ENCODE data around the gene SORCS2. TPM values are rescaled to one million over a fixed set of nuclear protein-coding genes. Genes with fewer than 3 reads are reported as not detected.

Gene SORCS2
- total RNA-seq, 5 donors from 2014 or later (not counting 1 experiment from before 2014, with no cell fraction given), result 0.22 TPM; not detected in 4

- DNase-seq (no peak), ATAC-seq (replicated peaks in 1 of 4) (no peak)
- Histone ChIP-seq H3K4me1 (ENCODE audit: control insufficient read depth in 1 of 2, extremely low read depth in 1 of 2, insufficient read depth in 2 of 2, low read length in 2 of 2) (no peaks in the 10 kb centered on the region), H3K4me3 (ENCODE audit: control insufficient read depth in 1 of 2, extremely low read depth in 1 of 2, low read length in 1 of 2) (no peak overlapping the region), H3K9me3 (no peaks in the 10 kb centered on the region), H3K27me3 (replicated peaks in 1 of 2; ENCODE audit: control insufficient read depth in 2 of 2, extremely low read depth in 1 of 2, insufficient read depth in 2 of 2, low read length in 1 of 2) (peaks cover 0 to 39% of the 10 kb centered on the region in 2 experiments), H3K27ac (ENCODE audit: low read length) (no peak overlapping the region), H3K36me3 (ENCODE audit: control insufficient read depth in 2 of 2, extremely low read depth in 1 of 2, insufficient read depth in 1 of 2, low read length in 1 of 2) (no peaks in the 10 kb centered on the region)
- Mint-ChIP-seq H3K27ac (no peak overlapping the region), H3K9me3 (peaks cover 6 to 8% (median 7%) of the 10 kb centered on the region in 3 donors), H3K4me3 (no peak overlapping the region), H3K27me3 (peaks cover 0 to 4% of the 10 kb centered on the region in 2 donors), H3K4me1 (no peaks in the 10 kb centered on the region), H3K36me3 (no peaks in the 10 kb centered on the region)
- POLR2A ChIA-PET, result no interaction called here
- WGBS (ENCODE audit: insufficient coverage), result 89% methylated on average over 4 of the region's 7 CpGs
- CTCF ChIA-PET, result no interaction called here
Measured at GRCh38 chr4:7674706-7675105, 482.4 kb downstream of the SORCS2 start.

GRCh38 chr4:7675136-7675535 is 482.8 kb downstream of the SORCS2 start:
- no peaks in the 10 kb centered on the region for H3K4me1 ChIP-seq (ENCODE audit: control insufficient read depth in 1 of 2, extremely low read depth in 1 of 2, insufficient read depth in 2 of 2, low read length in 2 of 2)
- ChIA-PET CTCF (no interaction called here), POLR2A (no interaction called here)
- H3K4me1 Mint-ChIP-seq, result no peaks in the 10 kb centered on the region
- no peak overlapping the region for H3K4me3 ChIP-seq (ENCODE audit: control insufficient read depth in 1 of 2, extremely low read depth in 1 of 2, low read length in 1 of 2)
- peaks cover 0 to 41% of the 10 kb centered on the region in 2 experiments for H3K27me3 ChIP-seq (replicated peaks in 1 of 2; ENCODE audit: control insufficient read depth in 2 of 2, extremely low read depth in 1 of 2, insufficient read depth in 2 of 2, low read length in 1 of 2)
- H3K9me3 Mint-ChIP-seq, result peaks cover 6 to 8% (median 7%) of the 10 kb centered on the region in 3 donors
- no peaks in the 10 kb centered on the region for H3K36me3 ChIP-seq (ENCODE audit: control insufficient read depth in 2 of 2, extremely low read depth in 1 of 2, insufficient read depth in 1 of 2, low read length in 1 of 2)
- H3K27ac Mint-ChIP-seq, result no peak overlapping the region
- no peaks in the 10 kb centered on the region for H3K9me3 ChIP-seq
- ATAC-seq (replicated peaks in 1 of 4), result no peak
- DNase-seq, result no peak
- H3K36me3 Mint-ChIP-seq, result no peaks in the 10 kb centered on the region
- no peak overlapping the region for H3K27ac ChIP-seq (ENCODE audit: low read length)
- WGBS (ENCODE audit: insufficient coverage), result 72% methylated on average over 4 of the region's 6 CpGs
- no peak overlapping the region for H3K4me3 Mint-ChIP-seq
- H3K27me3 Mint-ChIP-seq, result peaks cover 0 to 4% of the 10 kb centered on the region in 2 donors

- no peak overlapping the region for H3K4me3 ChIP-seq (ENCODE audit: control insufficient read depth in 1 of 2, extremely low read depth in 1 of 2, low read length in 1 of 2)
- peaks cover 0 to 39% of the 10 kb centered on the region in 2 experiments for H3K27me3 ChIP-seq (replicated peaks in 1 of 2; ENCODE audit: control insufficient read depth in 2 of 2, extremely low read depth in 1 of 2, insufficient read depth in 2 of 2, low read length in 1 of 2)
- Mint-ChIP-seq H3K9me3 (peaks cover 6 to 8% (median 7%) of the 10 kb centered on the region in 3 donors), H3K36me3 (no peaks in the 10 kb centered on the region), H3K4me3 (no peak overlapping the region), H3K4me1 (no peaks in the 10 kb centered on the region), H3K27ac (no peak overlapping the region), H3K27me3 (peaks cover under 1 to 4% of the 10 kb centered on the region in 2 donors)
- ChIA-PET POLR2A (no interaction called here), CTCF (no interaction called here)
- no peaks in the 10 kb centered on the region for H3K9me3 ChIP-seq
- WGBS (ENCODE audit: insufficient coverage), result 87% methylated on average over 9 of the region's 28 CpGs
- no peaks in the 10 kb centered on the region for H3K36me3 ChIP-seq (ENCODE audit: control insufficient read depth in 2 of 2, extremely low read depth in 1 of 2, insufficient read depth in 1 of 2, low read length in 1 of 2)
- no peak for DNase-seq
- no peaks in the 10 kb centered on the region for H3K4me1 ChIP-seq (ENCODE audit: control insufficient read depth in 1 of 2, extremely low read depth in 1 of 2, insufficient read depth in 2 of 2, low read length in 2 of 2)
- no peak overlapping the region for H3K27ac ChIP-seq (ENCODE audit: low read length)
- ATAC-seq (replicated peaks in 1 of 4), result no peak
Measured at GRCh38 chr4:7675612-7676320, 483.4 kb downstream of the SORCS2 start.

- H3K4me1 Mint-ChIP-seq, result no peaks in the 10 kb centered on the region
- no peaks in the 10 kb centered on the region for H3K36me3 ChIP-seq (ENCODE audit: control insufficient read depth in 2 of 2, extremely low read depth in 1 of 2, insufficient read depth in 1 of 2, low read length in 1 of 2)
- H3K27ac ChIP-seq (ENCODE audit: low read length), result no peak overlapping the region
- no peak overlapping the region for H3K27ac Mint-ChIP-seq
- no peak for DNase-seq
- WGBS (ENCODE audit: insufficient coverage), result 56% methylated on average over 1 of the region's 4 CpGs
- peaks cover 0 to 41% of the 10 kb centered on the region in 2 experiments for H3K27me3 ChIP-seq (replicated peaks in 1 of 2; ENCODE audit: control insufficient read depth in 2 of 2, extremely low read depth in 1 of 2, insufficient read depth in 2 of 2, low read length in 1 of 2)
- peaks cover 2 to 7% (median 2%) of the 10 kb centered on the region in 3 donors for H3K9me3 Mint-ChIP-seq
- CTCF ChIA-PET, result no interaction called here
- ATAC-seq (replicated peaks in 1 of 4), result no peak
- H3K4me3 Mint-ChIP-seq, result no peak overlapping the region
- no peaks in the 10 kb centered on the region for H3K36me3 Mint-ChIP-seq
- no peaks in the 10 kb centered on the region for H3K9me3 ChIP-seq
- H3K4me3 ChIP-seq (ENCODE audit: control insufficient read depth in 1 of 2, extremely low read depth in 1 of 2, low read length in 1 of 2), result no peak overlapping the region
- H3K27me3 Mint-ChIP-seq, result peaks cover 4 to 5% of the 10 kb centered on the region in 2 donors
- no peaks in the 10 kb centered on the region for H3K4me1 ChIP-seq (ENCODE audit: control insufficient read depth in 1 of 2, extremely low read depth in 1 of 2, insufficient read depth in 2 of 2, low read length in 2 of 2)
- POLR2A ChIA-PET, result no interaction called here
Measured at GRCh38 chr4:7676398-7676922, 484.1 kb downstream of the SORCS2 start.

GRCh38 chr4:7677086-7677485 is 484.7 kb downstream of the SORCS2 start:
- ATAC-seq (replicated peaks in 1 of 4), result no peak
- H3K27me3 ChIP-seq (replicated peaks in 1 of 2; ENCODE audit: control insufficient read depth in 2 of 2, extremely low read depth in 1 of 2, insufficient read depth in 2 of 2, low read length in 1 of 2), result peaks cover 0 to 41% of the 10 kb centered on the region in 2 experiments
- Mint-ChIP-seq H3K4me1 (no peaks in the 10 kb centered on the region), H3K4me3 (no peak overlapping the region), H3K9me3 (peaks cover 0 to 5% (median 0%) of the 10 kb centered on the region in 3 donors), H3K27ac (no peak overlapping the region), H3K36me3 (no peaks in the 10 kb centered on the region), H3K27me3 (peaks cover 4 to 5% of the 10 kb centered on the region in 2 donors)
- no peaks in the 10 kb centered on the region for H3K9me3 ChIP-seq
- 83% methylated on average over 15 of the region's 15 CpGs for WGBS (ENCODE audit: insufficient coverage)
- DNase-seq, result no peak
- H3K27ac ChIP-seq (ENCODE audit: low read length), result no peak overlapping the region
- POLR2A ChIA-PET, result no interaction called here
- H3K36me3 ChIP-seq (ENCODE audit: control insufficient read depth in 2 of 2, extremely low read depth in 1 of 2, insufficient read depth in 1 of 2, low read length in 1 of 2), result no peaks in the 10 kb centered on the region
- no peak overlapping the region for H3K4me3 ChIP-seq (ENCODE audit: control insufficient read depth in 1 of 2, extremely low read depth in 1 of 2, low read length in 1 of 2)
- CTCF ChIA-PET, result no interaction called here
- H3K4me1 ChIP-seq (ENCODE audit: control insufficient read depth in 1 of 2, extremely low read depth in 1 of 2, insufficient read depth in 2 of 2, low read length in 2 of 2), result no peaks in the 10 kb centered on the region

- no peaks in the 10 kb centered on the region for H3K4me1 Mint-ChIP-seq
- H3K4me3 Mint-ChIP-seq, result no peak overlapping the region
- 83% methylated on average over 9 of the region's 11 CpGs for WGBS (ENCODE audit: insufficient coverage)
- no peaks in the 10 kb centered on the region for H3K36me3 Mint-ChIP-seq
- H3K27me3 Mint-ChIP-seq, result peaks cover 4 to 5% of the 10 kb centered on the region in 2 donors
- no peak overlapping the region for H3K27ac ChIP-seq (ENCODE audit: low read length)
- peaks cover 0 to 5% (median 0%) of the 10 kb centered on the region in 3 donors for H3K9me3 Mint-ChIP-seq
- H3K27ac Mint-ChIP-seq, result no peak overlapping the region
- no peaks in the 10 kb centered on the region for H3K9me3 ChIP-seq
- H3K27me3 ChIP-seq (replicated peaks in 1 of 2; ENCODE audit: control insufficient read depth in 2 of 2, extremely low read depth in 1 of 2, insufficient read depth in 2 of 2, low read length in 1 of 2), result peaks cover 0 to 41% of the 10 kb centered on the region in 2 experiments
- H3K36me3 ChIP-seq (ENCODE audit: control insufficient read depth in 2 of 2, extremely low read depth in 1 of 2, insufficient read depth in 1 of 2, low read length in 1 of 2), result no peaks in the 10 kb centered on the region
- no peak overlapping the region for H3K4me3 ChIP-seq (ENCODE audit: control insufficient read depth in 1 of 2, extremely low read depth in 1 of 2, low read length in 1 of 2)
- POLR2A ChIA-PET, result no interaction called here
- CTCF ChIA-PET, result no interaction called here
- no peaks in the 10 kb centered on the region for H3K4me1 ChIP-seq (ENCODE audit: control insufficient read depth in 1 of 2, extremely low read depth in 1 of 2, insufficient read depth in 2 of 2, low read length in 2 of 2)
- ATAC-seq (replicated peaks in 1 of 4) (no peak), DNase-seq (no peak)
Measured at GRCh38 chr4:7677799-7678301, 485.5 kb downstream of the SORCS2 start.
